GM18499 (cell line): ENCODE data around the gene AFF2.
A peak's percentile ranks its signal among the peaks of the same experiment; 100 is the strongest.

Source experiments
- ATAC-seq: cut with Tn5 transposase; IDR thresholded peaks from one replicate; pipeline ENCODE4 v1.9.1; 2021; ENCODE audit warnings: moderate number of reproducible peaks; ENCODE audit not compliant: insufficient read depth, unreplicated experiment

Gene AFF2

GRCh38 chrX:148500423-148501385 is at the start of gene AFF2:
AFF2 (plus strand) TSS chrX:148500617; CDS start chrX:148501098, 481 bp downstream.
- no peak for ATAC-seq

- ATAC-seq: no peak
These were observed 43.1 kb upstream of the AFF2 start for GRCh38 chrX:148457279-148457678.

- peak; percentile 74 for ATAC-seq
These were observed 41.1 kb upstream of the AFF2 start for GRCh38 chrX:148459343-148459742.

GRCh38 chrX:148466292-148466691 is 34.1 kb upstream of the AFF2 start:
- ATAC-seq: peak; percentile 74

GRCh38 chrX:148470324-148470723 is 30.1 kb upstream of the AFF2 start:
- no peak for ATAC-seq

GRCh38 chrX:148474030-148474429 is 26.4 kb upstream of the AFF2 start:
- ATAC-seq: no peak

GRCh38 chrX:148492057-148492456 is 8.4 kb upstream of the AFF2 start:
- no peak for ATAC-seq

- ATAC-seq: no peak
These were observed 5.2 kb upstream of the AFF2 start for GRCh38 chrX:148495176-148495575.

- ATAC-seq: no peak
These were observed 2.4 kb upstream of the AFF2 start for GRCh38 chrX:148498067-148498466.

GRCh38 chrX:148499638-148500422 is 587 bp upstream of the AFF2 start:
- no peak for ATAC-seq

GRCh38 chrX:148501386-148502066 is 1.1 kb downstream of the AFF2 start:
- no peak for ATAC-seq

- no peak for ATAC-seq
These were observed 4.1 kb downstream of the AFF2 start for GRCh38 chrX:148504506-148504905.

GRCh38 chrX:148507418-148507817 is 7.0 kb downstream of the AFF2 start:
- no peak for ATAC-seq

GRCh38 chrX:148512453-148512852 is 12.0 kb downstream of the AFF2 start:
- no peak for ATAC-seq

GRCh38 chrX:148513661-148514060 is 13.2 kb downstream of the AFF2 start:
- ATAC-seq: no peak

GRCh38 chrX:148517176-148517575 is 16.8 kb downstream of the AFF2 start:
- no peak for ATAC-seq

GRCh38 chrX:148522006-148522405 is 21.6 kb downstream of the AFF2 start:
- ATAC-seq: no peak

GRCh38 chrX:148523303-148524080 is 23.1 kb downstream of the AFF2 start:
- ATAC-seq: no peak

GRCh38 chrX:148530464-148531077 is 30.2 kb downstream of the AFF2 start:
- no peak for ATAC-seq
